IPS-NIHi7 (cell line): ENCODE measurements around the gene RNU4-1.
"Not testable (repeated sequence)": the region's sequence is repeated elsewhere in the genome, so short reads cannot be mapped to it uniquely, and the experiment has no call there.

Source experiments
- DNase-seq: peaks from one replicate; pipeline ENCODE4 v3.0.0; 2012; ENCODE audit warnings: mixed read lengths; ENCODE audit errors: extremely low spot score

RNU4-1 gene

GRCh38 chr12:120258323-120258896, 34.6 kb downstream of the RNU4-1 start:
- no peak for DNase-seq

GRCh38 chr12:120257041-120257821, 35.8 kb downstream of the RNU4-1 start:
- DNase-seq = no peak

- DNase-seq = no peak
Observed at GRCh38 chr12:120254809-120255208, 38.2 kb downstream of the RNU4-1 start.

- not testable (repeated sequence) for DNase-seq
Observed at GRCh38 chr12:120253313-120253712, 39.7 kb downstream of the RNU4-1 start.

- no peak for DNase-seq
Observed at GRCh38 chr12:120252071-120252906, 40.7 kb downstream of the RNU4-1 start.

- not testable (repeated sequence) for DNase-seq
Observed at GRCh38 chr12:120251364-120252070, 41.5 kb downstream of the RNU4-1 start.

- DNase-seq = no peak
Observed at GRCh38 chr12:120249875-120250795, 42.9 kb downstream of the RNU4-1 start.

GRCh38 chr12:120249266-120249874, 43.7 kb downstream of the RNU4-1 start:
- DNase-seq = no peak

- no peak for DNase-seq
Observed at GRCh38 chr12:120247621-120248030, 45.4 kb downstream of the RNU4-1 start.

- no peak for DNase-seq
Observed at GRCh38 chr12:120247183-120247582, 45.9 kb downstream of the RNU4-1 start.

- not testable (repeated sequence) for DNase-seq
Observed at GRCh38 chr12:120246705-120247104, 46.3 kb downstream of the RNU4-1 start.
